OCI-LY3 (cell line): ENCODE results near the gene RTBDN.

Source experiments
- CTCF ChIP-seq: fragments of 200-600, 300-600 bp; sonication (generic); IDR thresholded peaks from 2 replicates; pipeline ENCODE4 v1.5.1; 2014; ENCODE audit warnings: antibody characterized with exemption, low read length, low read depth
- EZH2phosphoT487 ChIP-seq: fragments of 200-600 bp; shearing (Covaris generic); IDR thresholded peaks from 2 replicates; pipeline ENCODE4 v1.6.1; 2018; ENCODE audit warnings: antibody characterized with exemption, mixed run types, low read depth

DNA sequence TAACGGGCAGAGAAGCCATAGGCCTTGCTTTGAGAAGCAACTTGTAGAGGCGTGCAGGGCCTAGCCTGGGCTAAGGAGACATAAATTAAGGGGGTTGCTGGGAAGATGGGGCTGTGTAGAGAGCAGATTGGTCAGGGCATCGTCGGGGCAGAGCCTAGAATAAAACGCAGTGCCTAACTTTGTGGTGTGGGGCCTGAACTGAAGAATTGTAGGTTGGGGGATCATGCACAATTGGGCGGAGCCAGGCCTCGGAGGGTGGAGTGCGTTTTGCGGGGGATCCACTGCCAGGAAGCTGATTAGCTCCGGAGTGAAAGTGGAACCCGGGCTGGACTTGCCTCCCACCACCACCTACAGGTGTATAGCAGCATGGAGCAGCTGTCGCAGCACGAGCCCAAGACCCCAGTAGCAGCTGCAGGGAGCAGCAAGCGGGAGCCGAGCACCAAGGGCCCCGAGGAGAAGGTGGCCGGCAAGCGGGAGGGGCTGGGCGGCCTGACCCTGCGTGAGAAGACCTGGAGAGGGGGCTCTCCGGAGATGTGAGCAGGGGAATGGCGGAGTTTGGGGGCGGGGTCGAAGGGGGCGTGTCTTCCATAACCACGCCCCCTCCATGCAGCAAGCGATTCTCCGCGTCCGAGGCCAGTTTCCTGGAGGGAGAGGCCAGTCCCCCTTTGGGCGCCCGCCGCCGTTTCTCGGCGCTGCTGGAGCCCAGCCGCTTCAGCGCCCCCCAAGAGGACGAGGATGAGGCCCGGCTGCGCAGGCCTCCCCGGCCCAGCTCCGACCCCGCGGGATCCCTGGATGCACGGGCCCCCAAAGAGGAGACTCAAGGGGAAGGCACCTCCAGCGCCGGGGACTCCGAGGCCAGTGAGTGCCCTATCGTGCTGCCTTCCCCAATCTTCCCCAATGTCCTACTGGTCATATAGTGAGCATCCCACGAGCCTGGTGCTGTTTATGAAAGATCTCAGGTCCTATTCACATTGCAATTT, 33.0 kb upstream of the RTBDN start:
- TF ChIP-seq CTCF (no peak), EZH2phosphoT487 (no peak)
